ENCODE data around the gene HLA-E.
"Not testable (repeated sequence)": the region's sequence is repeated elsewhere in the genome, so short reads cannot be mapped to it uniquely, and the experiment has no call there.

HLA-E gene

GRCh38 chr6:30498705-30499104 lies 9.4 kb downstream of the HLA-E start:
- in situ Hi-C loops (cut with MboI; ENCODE audit: low pct_unique_long_range_greater_than_20kb, low sequenced_read_pairs); DNase-seq: not testable (repeated sequence)

GRCh38 chr6:30500421-30501355 lies 11.4 kb downstream of the HLA-E start:
- in situ Hi-C loops (cut with MboI; ENCODE audit: low pct_unique_long_range_greater_than_20kb, low sequenced_read_pairs), result no loop called here
- no peak for DNase-seq

GRCh38 chr6:30507849-30508827 lies 18.8 kb downstream of the HLA-E start:
- peak; percentile 36 for DNase-seq
- in situ Hi-C loops (cut with MboI; ENCODE audit: low pct_unique_long_range_greater_than_20kb, low sequenced_read_pairs), result no loop called here

GRCh38 chr6:30508890-30509736 lies 19.8 kb downstream of the HLA-E start:
- in situ Hi-C loops (cut with MboI; ENCODE audit: low pct_unique_long_range_greater_than_20kb, low sequenced_read_pairs), result no loop called here
- DNase-seq, result peak; percentile 98

- in situ Hi-C loops (cut with MboI; ENCODE audit: low pct_unique_long_range_greater_than_20kb, low sequenced_read_pairs), result no loop called here
- DNase-seq, result no peak
These were observed 21.3 kb downstream of the HLA-E start for GRCh38 chr6:30510419-30511168.

- DNase-seq, result no peak
- in situ Hi-C loops (cut with MboI; ENCODE audit: low pct_unique_long_range_greater_than_20kb, low sequenced_read_pairs), result no loop called here
These were observed 21.8 kb downstream of the HLA-E start for GRCh38 chr6:30511169-30511546.

- DNase-seq, result no peak
- in situ Hi-C loops (cut with MboI; ENCODE audit: low pct_unique_long_range_greater_than_20kb, low sequenced_read_pairs), result no loop called here
These were observed 24.1 kb downstream of the HLA-E start for GRCh38 chr6:30513451-30513850.

- in situ Hi-C loops (cut with MboI; ENCODE audit: low pct_unique_long_range_greater_than_20kb, low sequenced_read_pairs), result no loop called here
- no peak for DNase-seq
These were observed 25.8 kb downstream of the HLA-E start for GRCh38 chr6:30515106-30515505.

GRCh38 chr6:30515944-30516753 lies 26.8 kb downstream of the HLA-E start:
- peak; percentile 99 for DNase-seq
- in situ Hi-C loops (cut with MboI; ENCODE audit: low pct_unique_long_range_greater_than_20kb, low sequenced_read_pairs), result no loop called here

GRCh38 chr6:30516754-30517076 lies 27.4 kb downstream of the HLA-E start:
- DNase-seq; in situ Hi-C loops (cut with MboI; ENCODE audit: low pct_unique_long_range_greater_than_20kb, low sequenced_read_pairs): not testable (repeated sequence)

GRCh38 chr6:30517767-30518504 lies 28.6 kb downstream of the HLA-E start:
- in situ Hi-C loops (cut with MboI; ENCODE audit: low pct_unique_long_range_greater_than_20kb, low sequenced_read_pairs); DNase-seq: not testable (repeated sequence)

- in situ Hi-C loops (cut with MboI; ENCODE audit: low pct_unique_long_range_greater_than_20kb, low sequenced_read_pairs); DNase-seq: not testable (repeated sequence)
These were observed 29.3 kb downstream of the HLA-E start for GRCh38 chr6:30518505-30519145.

- in situ Hi-C loops (cut with MboI; ENCODE audit: low pct_unique_long_range_greater_than_20kb, low sequenced_read_pairs), result no loop called here
- no peak for DNase-seq
These were observed 31.2 kb downstream of the HLA-E start for GRCh38 chr6:30520522-30520921.

- in situ Hi-C loops (cut with MboI; ENCODE audit: low pct_unique_long_range_greater_than_20kb, low sequenced_read_pairs); DNase-seq: not testable (repeated sequence)
These were observed 31.8 kb downstream of the HLA-E start for GRCh38 chr6:30521082-30521481.

GRCh38 chr6:30521952-30522351 lies 32.6 kb downstream of the HLA-E start:
- in situ Hi-C loops (cut with MboI; ENCODE audit: low pct_unique_long_range_greater_than_20kb, low sequenced_read_pairs), result not testable (repeated sequence)

GRCh38 chr6:30526444-30526843 lies 37.1 kb downstream of the HLA-E start:
- DNase-seq; in situ Hi-C loops (cut with MboI; ENCODE audit: low pct_unique_long_range_greater_than_20kb, low sequenced_read_pairs): not testable (repeated sequence)

More at GRCh38 chr6:30521952-30522351, 32.6 kb downstream of the HLA-E start:
- not testable (repeated sequence) for DNase-seq
